Measurements from ENCODE around the gene MUC5AC. TPM values are rescaled to one million over a fixed set of nuclear protein-coding genes. Genes with fewer than 3 reads are reported as not detected.
A peak's percentile ranks its signal among the peaks of the same experiment; 100 is the strongest.

The MUC5AC gene
- total RNA-seq, 4 donors from 2014 or later: not detected

DNA sequence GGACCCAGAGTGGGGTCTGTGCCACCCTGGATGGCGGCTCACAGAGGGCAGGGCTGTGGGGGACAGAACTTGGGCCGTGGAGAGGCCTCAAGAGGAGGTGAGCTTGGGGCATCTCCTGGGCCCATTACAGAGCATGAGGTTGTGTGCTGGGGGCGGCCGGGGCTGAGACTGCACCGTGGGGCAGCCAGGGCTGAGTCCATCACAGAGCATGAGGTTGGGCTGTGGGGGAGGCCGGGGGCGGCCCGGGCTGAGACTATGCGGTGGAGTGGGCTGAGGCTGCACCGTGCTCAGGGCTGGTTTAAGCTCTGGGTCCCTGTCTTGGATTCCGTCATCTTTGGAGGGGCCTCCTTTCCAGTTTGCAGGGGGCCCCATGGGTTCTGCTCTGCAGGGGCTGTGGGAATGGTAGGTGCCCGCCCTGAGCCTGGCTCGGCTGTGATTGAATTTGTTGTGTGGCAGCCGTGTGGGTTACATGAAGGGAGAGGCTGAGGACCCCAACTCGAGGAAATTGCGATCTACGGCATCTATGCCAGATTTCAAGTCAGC is 38.1 kb upstream of the MUC5AC start:
- Histone ChIP-seq H3K36me3 (no peaks in the 10 kb centered on the region), H3K4me3 (no peak overlapping the region), H3K27me3 (peaks cover 24% of the 10 kb centered on the region), H3K27ac (no peak overlapping the region), H3K9me3 (no peaks in the 10 kb centered on the region), H3K4me1 (no peaks in the 10 kb centered on the region)
- in situ Hi-C loops (cut with MboI; ENCODE audit: low pct_ligation_motif_present in 1 of 4, low pct_unique_long_range_greater_than_20kb in 1 of 4, low sequenced_read_pairs in 3 of 4) (no loop called here), intact Hi-C loops (cut with DNase I; ENCODE audit: low total_unique reads) (no loop called here)
- DNase-seq: no peak
- 83% methylated on average over 17 of the region's 17 CpGs; no CpG with 5 or more reads in 1 of the 2 donors for WGBS, 2 donors (ENCODE audit: low coverage in 1 of 2)
- TF ChIP-seq EP300 (IDR thresholded peaks at IDR 0.05; ENCODE audit: low read depth) (no peak), POLR2A (IDR thresholded peaks at IDR 0.05) (no peak), POLR2AphosphoS5 (IDR thresholded peaks at IDR 0.05) (no peak)
- TF ChIP-seq, protein P1, sequence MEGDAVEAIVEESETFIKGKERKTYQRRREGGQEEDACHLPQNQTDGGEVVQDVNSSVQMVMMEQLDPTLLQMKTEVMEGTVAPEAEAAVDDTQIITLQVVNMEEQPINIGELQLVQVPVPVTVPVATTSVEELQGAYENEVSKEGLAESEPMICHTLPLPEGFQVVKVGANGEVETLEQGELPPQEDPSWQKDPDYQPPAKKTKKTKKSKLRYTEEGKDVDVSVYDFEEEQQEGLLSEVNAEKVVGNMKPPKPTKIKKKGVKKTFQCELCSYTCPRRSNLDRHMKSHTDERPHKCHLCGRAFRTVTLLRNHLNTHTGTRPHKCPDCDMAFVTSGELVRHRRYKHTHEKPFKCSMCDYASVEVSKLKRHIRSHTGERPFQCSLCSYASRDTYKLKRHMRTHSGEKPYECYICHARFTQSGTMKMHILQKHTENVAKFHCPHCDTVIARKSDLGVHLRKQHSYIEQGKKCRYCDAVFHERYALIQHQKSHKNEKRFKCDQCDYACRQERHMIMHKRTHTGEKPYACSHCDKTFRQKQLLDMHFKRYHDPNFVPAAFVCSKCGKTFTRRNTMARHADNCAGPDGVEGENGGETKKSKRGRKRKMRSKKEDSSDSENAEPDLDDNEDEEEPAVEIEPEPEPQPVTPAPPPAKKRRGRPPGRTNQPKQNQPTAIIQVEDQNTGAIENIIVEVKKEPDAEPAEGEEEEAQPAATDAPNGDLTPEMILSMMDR (IDR thresholded peaks at IDR 0.05): no peak

DNA sequence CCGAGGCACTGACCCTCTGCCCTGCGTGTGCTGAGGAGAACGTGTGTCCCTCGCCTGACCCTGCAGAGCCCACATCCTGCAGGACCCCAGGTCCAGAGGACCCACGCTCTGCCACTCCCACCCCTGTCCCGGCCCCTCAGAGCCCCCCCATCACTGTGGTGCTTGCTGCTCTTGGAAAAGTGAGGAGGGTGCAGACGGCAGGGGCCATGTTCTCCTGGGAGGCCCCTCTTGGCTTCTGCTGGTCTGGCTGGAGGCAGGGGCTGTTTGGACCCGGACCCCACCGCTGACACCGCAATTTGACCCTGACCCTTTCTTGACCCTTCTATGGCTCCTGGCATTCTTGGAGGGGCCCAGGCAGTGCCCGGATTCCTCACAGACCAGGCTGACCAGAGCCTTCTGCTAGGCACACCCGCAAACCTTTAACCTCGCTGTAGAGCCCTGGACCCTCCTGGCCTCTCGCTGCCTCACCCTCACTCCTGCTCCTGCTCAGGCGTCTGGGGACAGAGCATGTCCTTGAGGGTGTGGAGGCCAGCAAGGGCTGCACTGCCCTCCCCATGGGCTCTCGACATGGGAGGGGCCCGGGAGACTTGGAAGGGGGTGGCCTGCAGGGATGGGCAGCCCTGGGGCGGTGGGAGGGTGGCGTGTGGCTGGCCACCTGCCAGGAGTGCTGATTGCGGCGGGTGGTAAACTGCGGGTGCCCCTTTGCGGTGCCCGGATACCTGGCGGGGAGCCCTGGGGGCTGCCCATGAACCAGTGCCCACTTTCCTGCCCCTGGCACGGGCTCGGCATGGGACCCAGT is 37.0 kb upstream of the MUC5AC start:
- in situ Hi-C loops (cut with MboI; ENCODE audit: low pct_ligation_motif_present in 1 of 4, low pct_unique_long_range_greater_than_20kb in 1 of 4, low sequenced_read_pairs in 3 of 4): no loop called here
- H3K4me1 ChIP-seq: no peaks in the 10 kb centered on the region
- no peaks in the 10 kb centered on the region for H3K9me3 ChIP-seq
- H3K27me3 ChIP-seq: peaks cover 24% of the 10 kb centered on the region
- peak; percentile 4 for DNase-seq
- TF ChIP-seq POLR2AphosphoS5 (IDR thresholded peaks at IDR 0.05) (no peak), EP300 (IDR thresholded peaks at IDR 0.05; ENCODE audit: low read depth) (no peak), POLR2A (IDR thresholded peaks at IDR 0.05) (no peak)
- TF ChIP-seq, protein P1 (IDR thresholded peaks at IDR 0.05): no peak
- no peak overlapping the region for H3K4me3 ChIP-seq
- intact Hi-C loops (cut with DNase I; ENCODE audit: low total_unique reads): no loop called here
- 62% methylated on average over 22 of the region's 27 CpGs; no CpG with 5 or more reads in 1 of the 2 donors for WGBS, 2 donors (ENCODE audit: low coverage in 1 of 2)
- no peaks in the 10 kb centered on the region for H3K36me3 ChIP-seq
- H3K27ac ChIP-seq: no peak overlapping the region

DNA sequence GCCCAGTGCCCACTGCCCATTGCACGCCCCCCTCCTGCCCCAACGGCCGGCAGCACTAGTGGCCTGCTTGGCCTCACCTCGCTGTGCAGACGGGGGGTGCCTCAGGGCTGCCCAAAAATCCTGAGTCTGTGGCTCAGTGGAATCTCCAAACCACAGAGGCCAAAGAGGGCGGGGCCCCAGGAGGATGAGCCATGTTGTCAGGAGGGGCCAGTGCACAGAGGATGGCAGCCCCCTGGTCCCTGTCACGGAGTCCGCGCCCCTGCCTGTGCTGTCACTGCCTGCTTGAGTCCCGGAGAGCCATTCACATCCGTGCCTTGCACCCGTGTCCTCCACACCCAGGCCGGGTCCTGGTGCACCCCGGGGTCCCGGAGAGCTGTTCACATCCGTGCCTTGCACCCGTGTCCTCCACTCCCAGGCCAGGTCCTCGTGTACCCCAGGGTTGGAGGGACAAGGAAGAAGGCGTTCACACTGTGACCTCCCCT is 36.4 kb upstream of the MUC5AC start:
- no peak for TF ChIP-seq POLR2A (IDR thresholded peaks at IDR 0.05)
- no peak for TF ChIP-seq POLR2AphosphoS5 (IDR thresholded peaks at IDR 0.05)
- TF ChIP-seq, protein P1 (IDR thresholded peaks at IDR 0.05): no peak
- no peak for TF ChIP-seq EP300 (IDR thresholded peaks at IDR 0.05; ENCODE audit: low read depth)
- Histone ChIP-seq H3K27me3 (peaks cover 24% of the 10 kb centered on the region), H3K36me3 (no peaks in the 10 kb centered on the region), H3K9me3 (no peaks in the 10 kb centered on the region), H3K27ac (no peak overlapping the region), H3K4me1 (no peaks in the 10 kb centered on the region), H3K4me3 (no peak overlapping the region)
- intact Hi-C loops (cut with DNase I; ENCODE audit: low total_unique reads) (no loop called here), in situ Hi-C loops (cut with MboI; ENCODE audit: low pct_ligation_motif_present in 1 of 4, low pct_unique_long_range_greater_than_20kb in 1 of 4, low sequenced_read_pairs in 3 of 4) (no loop called here)
- 82% methylated on average over 5 to 16 of the region's 19 CpGs for WGBS, 2 donors (ENCODE audit: low coverage in 1 of 2)
- peak; percentile 6 for DNase-seq

DNA sequence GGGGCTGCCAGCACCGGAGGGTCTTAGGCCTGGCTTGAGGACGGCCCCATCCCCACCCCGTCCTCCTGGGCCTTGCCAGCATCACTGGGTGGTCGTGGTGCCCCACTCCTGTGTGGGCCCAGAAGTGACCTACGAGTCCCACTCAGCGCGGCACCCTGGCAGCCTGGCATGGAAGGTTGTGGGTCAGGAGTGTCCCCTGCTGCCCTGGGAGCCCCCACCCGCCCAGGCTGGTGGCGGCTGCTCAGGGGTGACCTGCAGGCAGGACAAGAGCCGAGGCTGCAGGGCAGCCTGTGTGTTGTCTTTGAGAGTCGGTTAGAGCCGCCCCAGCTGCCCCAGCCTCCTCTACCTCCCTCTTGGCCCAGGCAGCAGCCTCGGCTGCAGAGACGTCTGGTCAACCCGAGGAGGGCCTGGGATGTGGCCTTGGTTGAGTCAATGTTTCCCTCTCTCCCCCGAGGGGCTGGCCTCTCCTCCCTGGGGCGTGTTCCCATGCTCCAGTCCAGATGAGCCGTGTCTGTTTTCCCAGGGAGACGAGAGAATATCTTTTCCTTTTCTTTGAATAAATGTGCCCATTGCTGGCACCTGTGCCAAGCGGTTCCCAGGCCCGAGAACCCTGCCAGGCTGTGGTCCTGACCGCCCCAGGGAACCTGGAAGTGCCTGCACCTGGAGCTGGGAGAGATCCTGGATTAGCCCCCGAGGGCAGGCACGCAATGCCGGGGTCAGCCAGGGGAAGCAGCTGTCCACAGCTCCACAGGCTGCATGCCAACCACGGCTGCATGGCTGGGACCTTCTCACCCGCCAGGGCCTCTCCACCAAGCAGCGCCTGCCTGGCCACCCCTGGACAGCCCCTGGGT is 35.7 kb upstream of the MUC5AC start:
- intact Hi-C loops (cut with DNase I; ENCODE audit: low total_unique reads): no loop called here
- TF ChIP-seq POLR2A (IDR thresholded peaks at IDR 0.05) (no peak), EP300 (IDR thresholded peaks at IDR 0.05; ENCODE audit: low read depth) (no peak), POLR2AphosphoS5 (IDR thresholded peaks at IDR 0.05) (no peak)
- TF ChIP-seq, protein P1 (IDR thresholded peaks at IDR 0.05): no peak
- Histone ChIP-seq H3K4me1 (no peaks in the 10 kb centered on the region), H3K36me3 (no peaks in the 10 kb centered on the region), H3K27me3 (peaks cover 24% of the 10 kb centered on the region), H3K4me3 (no peak overlapping the region), H3K9me3 (no peaks in the 10 kb centered on the region), H3K27ac (no peak overlapping the region)
- 63% methylated on average over 27 of the region's 28 CpGs; no CpG with 5 or more reads in 1 of the 2 donors for WGBS, 2 donors (ENCODE audit: low coverage in 1 of 2)
- in situ Hi-C loops (cut with MboI; ENCODE audit: low pct_ligation_motif_present in 1 of 4, low pct_unique_long_range_greater_than_20kb in 1 of 4, low sequenced_read_pairs in 3 of 4): no loop called here
- peak; percentile 5 for DNase-seq

All from transverse colon (tissue), 4 donors.